Left renal cortex interstitium (tissue), 4 donors: ENCODE data around the gene JCAD. TPM values are rescaled to one million over a fixed set of nuclear protein-coding genes. Genes with fewer than 3 reads are reported as not detected.

Experiments
- DNase-seq, 4 donors: peaks; one replicate each; pipeline ENCODE4 v3.0.0-alpha.2; 2013; ENCODE audit warnings: low read depth in 4 of 4, low spot score in 2 of 4, missing footprints in 1 of 4
- polyA plus RNA-seq, 4 donors: library from polyadenylated mRNA; unstranded; fragments of 120-200 nt; gene quantifications; one replicate each; pipeline ENCODE4 v1.2.1, GENCODE V29; 2013; ENCODE audit not compliant: insufficient read length in 4 of 4

The JCAD gene
- polyA plus RNA-seq, 4 donors, result 23.2 to 34.8 (median 28.0) TPM

- no peak for DNase-seq
Measured at GRCh38 chr10:30048768-30049517, 10.4 kb downstream of the JCAD start.

DNA sequence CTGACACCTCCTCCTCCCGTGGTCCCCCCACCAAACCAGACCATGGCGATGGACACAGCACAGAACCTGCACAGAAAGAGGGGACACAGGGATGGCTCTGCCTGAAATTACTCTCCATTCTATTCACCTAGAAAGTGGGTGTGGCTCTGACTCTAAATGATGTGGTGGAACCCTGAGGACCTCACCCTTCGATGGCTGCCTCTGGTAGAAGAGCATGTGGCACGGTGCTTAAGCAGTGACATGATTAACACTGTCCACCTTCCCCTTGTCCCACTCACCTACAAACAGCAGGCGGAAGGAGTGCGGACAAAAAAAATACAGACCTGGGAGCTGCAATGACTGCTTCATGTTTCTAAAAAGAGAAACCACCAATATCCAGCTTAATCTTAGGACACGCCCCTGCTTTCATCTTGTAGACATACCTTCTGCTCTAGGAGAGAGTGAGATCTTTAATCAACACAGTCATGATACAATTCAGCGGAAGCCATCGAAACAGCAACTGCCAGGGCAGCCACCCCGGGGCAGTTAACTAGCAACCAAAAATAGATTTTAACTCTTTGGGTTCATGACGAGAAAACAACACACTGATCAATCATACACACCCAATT lies 11.4 kb downstream of the JCAD start:
- no peak for DNase-seq

- no peak for DNase-seq
Measured at GRCh38 chr10:30047430-30047829, 12.0 kb downstream of the JCAD start.

DNA sequence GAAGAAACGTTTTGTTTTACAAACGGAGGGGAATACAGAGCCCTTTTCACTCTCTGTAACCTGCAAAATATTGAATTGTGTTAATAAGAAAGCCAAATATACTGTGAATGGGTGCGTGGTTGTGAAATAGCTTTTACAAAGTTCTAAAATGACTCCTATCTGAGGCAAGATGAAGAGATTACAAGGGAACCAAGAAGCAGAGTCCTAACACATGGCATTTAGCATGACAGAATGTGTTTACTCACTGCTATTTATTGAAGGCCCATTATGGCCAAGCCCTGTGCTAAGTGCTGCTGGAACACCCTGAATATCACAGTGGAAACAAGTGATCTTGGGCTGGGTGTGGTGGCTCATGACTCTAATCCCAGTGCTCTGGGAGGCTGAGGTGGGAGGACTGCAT lies 12.9 kb downstream of the JCAD start:
- no peak for DNase-seq

- DNase-seq, result no peak
Measured at GRCh38 chr10:30045961-30046360, 13.4 kb downstream of the JCAD start.

GRCh38 chr10:30043476-30044270 lies 15.7 kb downstream of the JCAD start:
- no peak for DNase-seq

DNA sequence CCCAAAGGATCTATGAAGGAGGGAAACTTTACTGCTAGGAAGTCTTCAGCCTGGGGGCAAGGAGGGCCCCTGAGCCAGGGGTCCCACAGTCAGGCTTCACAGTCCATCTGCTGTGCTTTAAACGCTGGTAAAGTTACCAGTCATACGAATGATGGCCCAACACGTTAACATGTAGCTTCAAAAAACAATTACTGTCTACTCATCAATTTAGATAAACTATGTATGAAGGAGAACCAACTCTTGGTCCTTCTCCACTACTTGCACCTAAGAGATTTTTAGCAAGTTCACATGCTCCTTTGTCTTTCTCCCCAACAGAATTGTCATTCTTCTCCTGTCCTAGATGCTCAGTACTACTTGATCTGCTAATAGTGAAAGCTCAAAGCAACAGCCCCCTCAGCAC lies 16.6 kb downstream of the JCAD start:
- no peak for DNase-seq

- DNase-seq, result no peak
Measured at GRCh38 chr10:30041196-30042105, 17.9 kb downstream of the JCAD start.

GRCh38 chr10:30040597-30040996 lies 18.8 kb downstream of the JCAD start:
- DNase-seq, result no peak

DNA sequence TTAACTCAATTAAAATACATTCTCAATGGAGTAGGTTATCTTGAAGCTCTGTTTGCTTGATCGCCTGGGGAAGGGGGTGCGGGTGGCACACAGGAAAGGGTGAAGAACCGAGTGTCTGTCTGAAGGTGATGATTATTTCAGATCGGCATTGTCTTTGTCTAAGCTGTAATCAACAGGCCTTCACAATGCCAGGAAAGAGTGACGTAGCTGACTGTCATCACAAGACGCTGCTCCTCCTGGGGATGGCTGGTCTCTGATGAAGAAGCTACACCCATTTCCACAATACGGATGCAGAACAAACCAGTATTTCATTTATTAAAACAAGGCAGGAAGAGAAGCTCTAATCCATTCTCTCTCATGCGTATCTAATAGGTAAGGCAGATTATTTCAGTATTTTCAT lies 19.4 kb downstream of the JCAD start:
- no peak for DNase-seq

- no peak for DNase-seq
Measured at GRCh38 chr10:30039567-30039966, 19.8 kb downstream of the JCAD start.

GRCh38 chr10:30038781-30039536 lies 20.4 kb downstream of the JCAD start:
- DNase-seq, result no peak

GRCh38 chr10:30037620-30038336 lies 21.6 kb downstream of the JCAD start:
- no peak for DNase-seq

DNA sequence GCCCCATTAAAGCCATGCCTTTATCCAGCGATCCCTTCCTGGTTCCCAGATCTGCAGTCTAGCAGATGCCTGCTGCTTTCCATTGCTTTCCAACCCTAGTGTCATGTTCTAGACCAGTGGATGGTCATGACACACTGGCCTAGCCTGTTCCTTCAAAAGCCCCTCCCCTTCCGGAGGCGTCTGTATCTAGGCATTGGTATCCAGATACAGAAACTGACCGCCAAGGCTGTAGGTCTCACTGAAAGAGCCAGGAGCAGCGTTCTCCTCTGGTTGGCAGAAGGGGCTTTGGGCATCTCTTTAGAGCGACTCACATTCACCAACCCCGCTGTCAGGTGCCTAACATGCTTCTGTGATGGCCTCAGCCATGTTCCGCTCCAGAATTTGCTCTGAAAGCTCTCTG lies 22.6 kb downstream of the JCAD start:
- DNase-seq, result no peak

- DNase-seq, result no peak
Measured at GRCh38 chr10:30036341-30036740, 23.0 kb downstream of the JCAD start.

- DNase-seq, result no peak
Measured at GRCh38 chr10:30034433-30035137, 24.8 kb downstream of the JCAD start.

DNA sequence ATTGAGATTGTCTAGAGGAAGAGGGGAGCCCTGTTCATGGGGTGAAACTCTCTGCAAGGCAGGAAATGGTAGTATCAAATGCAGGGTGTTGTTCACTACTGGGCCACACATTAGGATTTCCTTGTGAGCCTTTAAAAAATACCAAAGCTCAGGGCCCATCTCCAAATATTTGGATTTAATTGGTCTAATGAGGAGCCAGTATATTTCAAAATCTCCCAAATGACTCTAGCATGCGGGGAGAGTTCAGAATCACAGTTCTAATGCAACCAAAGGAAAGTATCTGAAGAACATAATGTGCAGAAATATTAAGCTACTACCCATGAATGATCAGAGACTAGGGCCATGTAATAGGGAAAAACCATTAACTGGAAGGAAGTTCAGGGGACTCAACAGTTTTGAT lies 27.3 kb downstream of the JCAD start:
- no peak for DNase-seq

- DNase-seq, result no peak
Measured at GRCh38 chr10:30029872-30030256, 29.5 kb downstream of the JCAD start.
